Brain microvascular endothelial cell (primary cell): ENCODE results near the gene KCNH8.

Experiments
- DNase-seq: peaks from one replicate; pipeline ENCODE4 v3.0.0-alpha.2; 2020
- H3K27ac ChIP-seq: fragments of 250-450 bp; sonication (Bioruptor Pico); 2 replicates; pipeline ENCODE4 v1.5.1; 2020; ENCODE audit warnings: mild to moderate bottlenecking, moderate library complexity
- H3K27me3 ChIP-seq: fragments of 250-450 bp; sonication (Bioruptor Pico); replicated peaks from 2 replicates; pipeline ENCODE4 v1.5.1; 2020; ENCODE audit warnings: mild to moderate bottlenecking
- H3K36me3 ChIP-seq: fragments of 250-450 bp; sonication (Bioruptor Pico); replicated peaks from 2 replicates; pipeline ENCODE4 v1.5.1; 2020; ENCODE audit warnings: mild to moderate bottlenecking
- H3K4me3 ChIP-seq: 2 replicates; pipeline ENCODE4 v1.5.1; 2011; ENCODE audit warnings: low read depth, mild to moderate bottlenecking, control low read depth, low read length, moderate library complexity
- CTCF ChIP-seq: IDR thresholded peaks from 2 replicates; pipeline ENCODE4 v1.5.1; 2011; ENCODE audit warnings: low read depth, mild to moderate bottlenecking, moderate library complexity, low read length, control low read depth, inconsistent platforms; ENCODE audit errors: missing control alignments
- in situ Hi-C: cut with HindIII; loops from 2 replicates; pipeline ENCODE4 v1.10.0; 2017; ENCODE audit warnings: low sequenced_read_pairs, low pct_ligation_motif_present

KCNH8 gene

GRCh38 chr3:19107719-19108118 lies 40.6 kb upstream of the KCNH8 start:
- TF ChIP-seq CTCF: no peak
- Histone ChIP-seq H3K27ac (no peak overlapping the region), H3K36me3 (no peaks in the 10 kb centered on the region), H3K4me3 (no peak overlapping the region), H3K27me3 (no peaks in the 10 kb centered on the region)
- in situ Hi-C loops: no loop called here
- no peak for DNase-seq

- in situ Hi-C loops: no loop called here
- DNase-seq: no peak
- no peak overlapping the region for H3K4me3 ChIP-seq
Measured at GRCh38 chr3:19110335-19110895, 37.9 kb upstream of the KCNH8 start.

GRCh38 chr3:19114461-19114860 lies 33.8 kb upstream of the KCNH8 start:
- Histone ChIP-seq H3K27me3 (no peaks in the 10 kb centered on the region), H3K36me3 (no peaks in the 10 kb centered on the region), H3K4me3 (no peak overlapping the region), H3K27ac (no peak overlapping the region)
- in situ Hi-C loops: no loop called here
- DNase-seq: no peak
- TF ChIP-seq CTCF: no peak

More at GRCh38 chr3:19110335-19110895, 37.9 kb upstream of the KCNH8 start:
- TF ChIP-seq CTCF: no peak
- Histone ChIP-seq H3K27me3 (no peaks in the 10 kb centered on the region), H3K36me3 (no peaks in the 10 kb centered on the region), H3K27ac (no peak overlapping the region)

- H3K27me3 ChIP-seq: no peaks in the 10 kb centered on the region
- TF ChIP-seq CTCF: no peak
- in situ Hi-C loops: no loop called here
- no peak overlapping the region for H3K27ac ChIP-seq
- H3K36me3 ChIP-seq: no peaks in the 10 kb centered on the region
- H3K4me3 ChIP-seq: no peak overlapping the region
- DNase-seq: no peak
Measured at GRCh38 chr3:19116239-19116638, 32.1 kb upstream of the KCNH8 start.

- Histone ChIP-seq H3K36me3 (no peaks in the 10 kb centered on the region), H3K27me3 (no peaks in the 10 kb centered on the region), H3K4me3 (no peak overlapping the region), H3K27ac (no peak overlapping the region)
- DNase-seq: no peak
- TF ChIP-seq CTCF: no peak
- in situ Hi-C loops: no loop called here
Measured at GRCh38 chr3:19124752-19125151, 23.6 kb upstream of the KCNH8 start.

- TF ChIP-seq CTCF: no peak
- H3K4me3 ChIP-seq: no peak overlapping the region
- DNase-seq: no peak
- H3K36me3 ChIP-seq: no peaks in the 10 kb centered on the region
- H3K27me3 ChIP-seq: no peaks in the 10 kb centered on the region
- in situ Hi-C loops: no loop called here
- no peak overlapping the region for H3K27ac ChIP-seq
Measured at GRCh38 chr3:19139863-19140262, 8.4 kb upstream of the KCNH8 start.
